ENCODE data around the gene AGPAT4. TPM values are rescaled to one million over a fixed set of nuclear protein-coding genes. Genes with fewer than 3 reads are reported as not detected.

AGPAT4 gene
- total RNA-seq, 1 donor from 2014 or later, result 24.4 TPM

- no peaks in the 10 kb centered on the region for H3K27me3 Mint-ChIP-seq
- H3K36me3 Mint-ChIP-seq, result peaks cover 33% of the 10 kb centered on the region
- no peak overlapping the region for H3K27ac Mint-ChIP-seq
- H3K9me3 Mint-ChIP-seq, result no peaks in the 10 kb centered on the region
- DNase-seq (ENCODE audit: extremely low spot score, unreplicated experiment), result no peak
- peaks cover 6% of the 10 kb centered on the region for H3K4me1 Mint-ChIP-seq (ENCODE audit: unreplicated experiment)
- TF ChIP-seq CTCF (conservative IDR thresholded peaks at IDR 0.05), result no peak
- no peak overlapping the region for H3K4me3 Mint-ChIP-seq
Observed at GRCh38 chr6:161161121-161161520, 112.7 kb downstream of the AGPAT4 start.

GRCh38 chr6:161154796-161155335 lies 119.0 kb downstream of the AGPAT4 start:
- peaks cover 22% of the 10 kb centered on the region for H3K36me3 Mint-ChIP-seq
- no peaks in the 10 kb centered on the region for H3K4me1 Mint-ChIP-seq (ENCODE audit: unreplicated experiment)
- no peaks in the 10 kb centered on the region for H3K9me3 Mint-ChIP-seq
- no peaks in the 10 kb centered on the region for H3K27me3 Mint-ChIP-seq
- no peak overlapping the region for H3K27ac Mint-ChIP-seq
- no peak for DNase-seq (ENCODE audit: extremely low spot score, unreplicated experiment)
- H3K4me3 Mint-ChIP-seq, result no peak overlapping the region
- no peak for TF ChIP-seq CTCF (conservative IDR thresholded peaks at IDR 0.05)

GRCh38 chr6:161153725-161154124 lies 120.1 kb downstream of the AGPAT4 start:
- Mint-ChIP-seq H3K36me3 (peaks cover 22% of the 10 kb centered on the region), H3K4me3 (no peak overlapping the region), H3K9me3 (no peaks in the 10 kb centered on the region), H3K27ac (no peak overlapping the region), H3K4me1 (ENCODE audit: unreplicated experiment) (no peaks in the 10 kb centered on the region), H3K27me3 (no peaks in the 10 kb centered on the region)
- no peak for TF ChIP-seq CTCF (conservative IDR thresholded peaks at IDR 0.05)
- no peak for DNase-seq (ENCODE audit: extremely low spot score, unreplicated experiment)

- no peaks in the 10 kb centered on the region for H3K9me3 Mint-ChIP-seq
- H3K27me3 Mint-ChIP-seq, result no peaks in the 10 kb centered on the region
- no peak overlapping the region for H3K4me3 Mint-ChIP-seq
- no peaks in the 10 kb centered on the region for H3K4me1 Mint-ChIP-seq (ENCODE audit: unreplicated experiment)
- peaks cover 24% of the 10 kb centered on the region for H3K36me3 Mint-ChIP-seq
- no peak for DNase-seq (ENCODE audit: extremely low spot score, unreplicated experiment)
- H3K27ac Mint-ChIP-seq, result no peak overlapping the region
- TF ChIP-seq CTCF (conservative IDR thresholded peaks at IDR 0.05), result peak; percentile 33
Observed at GRCh38 chr6:161152907-161153662, 120.8 kb downstream of the AGPAT4 start.

GRCh38 chr6:161152527-161152862 lies 121.4 kb downstream of the AGPAT4 start:
- H3K9me3 Mint-ChIP-seq, result no peaks in the 10 kb centered on the region
- no peak overlapping the region for H3K4me3 Mint-ChIP-seq
- DNase-seq (ENCODE audit: extremely low spot score, unreplicated experiment), result no peak
- no peak overlapping the region for H3K27ac Mint-ChIP-seq
- no peak for TF ChIP-seq CTCF (conservative IDR thresholded peaks at IDR 0.05)
- H3K4me1 Mint-ChIP-seq (ENCODE audit: unreplicated experiment), result no peaks in the 10 kb centered on the region
- H3K36me3 Mint-ChIP-seq, result peaks cover 22% of the 10 kb centered on the region
- no peaks in the 10 kb centered on the region for H3K27me3 Mint-ChIP-seq
